OCI-LY1 (cell line): Measurements from ENCODE around the gene DLK1.

ENCODE experiments used
- H2AFZ ChIP-seq: fragments of 200-600 bp; sonication (generic), shearing (Covaris generic); 2 replicates; pipeline ENCODE4 v1.6.0; 2014; ENCODE audit warnings: antibody characterized with exemption, mild to moderate bottlenecking, low read length
- H3F3A ChIP-seq: fragments of 200-600 bp; sonication (generic), shearing (Covaris generic); 2 replicates; pipeline ENCODE4 v1.6.0; 2014; ENCODE audit warnings: mild to moderate bottlenecking, antibody characterized with exemption, low read length, moderate library complexity; ENCODE audit not compliant: insufficient read depth
- H3K27ac ChIP-seq: fragments of 200-600 bp; sonication (generic); 2 replicates; pipeline ENCODE4 v1.5.1; 2014; ENCODE audit warnings: low read length, mixed run types, mild to moderate bottlenecking, low read depth; ENCODE audit not compliant: poor library complexity, severe bottlenecking
- H3K27me3 ChIP-seq: fragments of 200-600 bp; sonication (generic); 2 replicates; pipeline ENCODE4 v1.6.0; 2014; ENCODE audit warnings: antibody characterized with exemption, mild to moderate bottlenecking, low read length, moderate library complexity; ENCODE audit not compliant: insufficient read depth
- H3K36me3 ChIP-seq: fragments of 200-600 bp; sonication (generic); 2 replicates; pipeline ENCODE4 v1.6.1; 2014; ENCODE audit warnings: mild to moderate bottlenecking, antibody characterized with exemption, low read length, moderate library complexity, mixed read lengths; ENCODE audit not compliant: insufficient read depth
- H3K4me1 ChIP-seq: fragments of 200-600 bp; sonication (generic); 2 replicates; pipeline ENCODE4 v1.5.1; 2014; ENCODE audit warnings: mild to moderate bottlenecking, low read length, moderate library complexity; ENCODE audit not compliant: insufficient read depth, severe bottlenecking
- H3K4me2 ChIP-seq: fragments of 200-600 bp; sonication (generic), shearing (Covaris generic); 2 replicates; pipeline ENCODE4 v1.6.1; 2014; ENCODE audit warnings: low read length
- H3K4me3 ChIP-seq: fragments of 200-600 bp; sonication (generic); 2 replicates; pipeline ENCODE4 v1.5.1; 2014; ENCODE audit warnings: low read length, low read depth, mild to moderate bottlenecking, mixed read lengths; ENCODE audit not compliant: poor library complexity, severe bottlenecking
- H3K79me2 ChIP-seq: fragments of 200-600 bp; shearing (Covaris generic); 2 replicates; pipeline ENCODE4 v1.6.1; 2016; ENCODE audit warnings: mixed run types, low read length, mixed read lengths; ENCODE audit not compliant: insufficient read depth
- H3K9ac ChIP-seq: fragments of 200-600 bp; sonication (generic), shearing (Covaris generic); 2 replicates; pipeline ENCODE4 v1.6.1; 2014; ENCODE audit warnings: mild to moderate bottlenecking, low read length, mixed read lengths
- H3K9me2 ChIP-seq: fragments of 200-600 bp; sonication (generic), shearing (Covaris generic); 2 replicates; pipeline ENCODE4 v1.6.1; 2014; ENCODE audit warnings: low read depth, mild to moderate bottlenecking, low read length, mixed read lengths
- H3K9me3 ChIP-seq: fragments of 200-600 bp; shearing (Covaris generic); 2 replicates; pipeline ENCODE4 v1.6.1; 2014; ENCODE audit warnings: low read length, mixed read lengths
- H4K20me1 ChIP-seq: fragments of 200-600 bp; sonication (generic), shearing (Covaris generic); 2 replicates; pipeline ENCODE4 v1.6.0; 2016; ENCODE audit warnings: mild to moderate bottlenecking, low read length; ENCODE audit not compliant: insufficient read depth
- CTCF ChIP-seq: fragments of 200-600 bp; sonication (generic), shearing (Covaris generic); IDR thresholded peaks from 2 replicates; pipeline ENCODE4 v1.5.1; 2017; ENCODE audit warnings: mild to moderate bottlenecking, antibody characterized with exemption, low read length, moderate library complexity, mixed read lengths
- EZH2 ChIP-seq: fragments of 200-600 bp; sonication (generic), shearing (Covaris generic); IDR thresholded peaks from 2 replicates; pipeline ENCODE4 v1.8.0; 2017; ENCODE audit warnings: borderline replicate concordance, mixed run types, mild to moderate bottlenecking, antibody characterized with exemption, low read length, moderate library complexity, mixed read lengths

Gene DLK1

GRCh38 chr14:100678469-100678828 lies 48.2 kb upstream of the DLK1 start:
- Histone ChIP-seq H3K9ac (no peak overlapping the region), H3K4me2 (no peak overlapping the region), H3K27ac (no peak overlapping the region), H3K36me3 (no peaks in the 10 kb centered on the region), H3K4me1 (no peaks in the 10 kb centered on the region), H3K4me3 (no peak overlapping the region), H3K9me2 (no peaks in the 10 kb centered on the region), H3F3A (no peaks in the 10 kb centered on the region), H4K20me1 (no peaks in the 10 kb centered on the region), H3K79me2 (no peaks in the 10 kb centered on the region), H2AFZ (no peak overlapping the region), H3K27me3 (peaks cover 5% of the 10 kb centered on the region; the same call in 1 of the 2 replicates), H3K9me3 (no peaks in the 10 kb centered on the region)
- no peak for TF ChIP-seq EZH2
- no peak for TF ChIP-seq CTCF

- no peaks in the 10 kb centered on the region for H3K9me3 ChIP-seq
- H3K27me3 ChIP-seq: peaks cover 5% of the 10 kb centered on the region; the same call in 1 of the 2 replicates
- no peak overlapping the region for H3K27ac ChIP-seq
- H2AFZ ChIP-seq: no peak overlapping the region
- no peak for TF ChIP-seq CTCF
- no peak for TF ChIP-seq EZH2
- H3K36me3 ChIP-seq: no peaks in the 10 kb centered on the region
- no peaks in the 10 kb centered on the region for H3K9me2 ChIP-seq
- H3K4me1 ChIP-seq: no peaks in the 10 kb centered on the region
- H3K4me2 ChIP-seq: no peak overlapping the region
- H3K4me3 ChIP-seq: no peak overlapping the region
- no peaks in the 10 kb centered on the region for H3F3A ChIP-seq
- no peaks in the 10 kb centered on the region for H3K79me2 ChIP-seq
- no peak overlapping the region for H3K9ac ChIP-seq
- H4K20me1 ChIP-seq: no peaks in the 10 kb centered on the region
Observed at GRCh38 chr14:100679153-100679552, 47.5 kb upstream of the DLK1 start.

GRCh38 chr14:100679707-100680438 lies 46.8 kb upstream of the DLK1 start:
- no peak for TF ChIP-seq CTCF
- TF ChIP-seq EZH2: no peak
- Histone ChIP-seq H3K4me1 (no peaks in the 10 kb centered on the region), H2AFZ (no peak overlapping the region), H3F3A (no peaks in the 10 kb centered on the region), H3K4me2 (no peak overlapping the region), H3K36me3 (no peaks in the 10 kb centered on the region), H3K4me3 (no peak overlapping the region), H3K9me2 (no peaks in the 10 kb centered on the region), H3K79me2 (no peaks in the 10 kb centered on the region), H3K9me3 (no peaks in the 10 kb centered on the region), H4K20me1 (no peaks in the 10 kb centered on the region), H3K9ac (no peak overlapping the region), H3K27me3 (peaks cover 5% of the 10 kb centered on the region; the same call in 1 of the 2 replicates), H3K27ac (no peak overlapping the region)
